ENCODE data around the gene ARHGAP15. TPM values are rescaled to one million over a fixed set of nuclear protein-coding genes. Genes with fewer than 3 reads are reported as not detected.

The ARHGAP15 gene
- total and polyA plus RNA-seq, 3 donors from 2014 or later, result 2.2 to 15.0 (median 7.7) TPM

DNA sequence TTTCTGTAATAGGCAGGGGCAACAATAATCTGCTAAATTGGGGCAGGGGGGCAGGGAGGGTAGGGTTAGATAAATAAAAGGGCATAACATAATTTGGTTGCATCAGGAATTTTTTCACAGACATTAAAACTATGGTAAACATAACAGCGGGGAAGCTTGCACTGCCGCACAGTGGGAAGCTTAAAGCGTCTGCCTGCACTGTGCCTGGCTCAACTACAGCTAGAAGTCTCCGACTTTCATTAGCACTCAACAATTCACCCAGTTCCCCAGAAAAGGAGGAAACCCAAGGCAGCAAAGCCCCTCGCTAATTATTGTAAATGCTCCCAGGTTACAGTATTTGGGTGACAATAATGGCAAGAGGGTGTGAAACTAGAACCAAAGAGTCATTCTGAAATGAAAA lies 562.9 kb downstream of the ARHGAP15 start:
- no peaks in the 10 kb centered on the region for H3K36me3 ChIP-seq (ENCODE audit: low read depth, missing control alignments)
- no peak overlapping the region for H3K27ac ChIP-seq
- no peak overlapping the region for H3K4me3 ChIP-seq
- no peak for DNase-seq
- WGBS, 2 donors, result 84 to 91% methylated on average over 5 of the region's 5 CpGs
- intact Hi-C loops (cut with DNase I; ENCODE audit: low total_unique reads), result no loop called here
- TF ChIP-seq, protein P1, sequence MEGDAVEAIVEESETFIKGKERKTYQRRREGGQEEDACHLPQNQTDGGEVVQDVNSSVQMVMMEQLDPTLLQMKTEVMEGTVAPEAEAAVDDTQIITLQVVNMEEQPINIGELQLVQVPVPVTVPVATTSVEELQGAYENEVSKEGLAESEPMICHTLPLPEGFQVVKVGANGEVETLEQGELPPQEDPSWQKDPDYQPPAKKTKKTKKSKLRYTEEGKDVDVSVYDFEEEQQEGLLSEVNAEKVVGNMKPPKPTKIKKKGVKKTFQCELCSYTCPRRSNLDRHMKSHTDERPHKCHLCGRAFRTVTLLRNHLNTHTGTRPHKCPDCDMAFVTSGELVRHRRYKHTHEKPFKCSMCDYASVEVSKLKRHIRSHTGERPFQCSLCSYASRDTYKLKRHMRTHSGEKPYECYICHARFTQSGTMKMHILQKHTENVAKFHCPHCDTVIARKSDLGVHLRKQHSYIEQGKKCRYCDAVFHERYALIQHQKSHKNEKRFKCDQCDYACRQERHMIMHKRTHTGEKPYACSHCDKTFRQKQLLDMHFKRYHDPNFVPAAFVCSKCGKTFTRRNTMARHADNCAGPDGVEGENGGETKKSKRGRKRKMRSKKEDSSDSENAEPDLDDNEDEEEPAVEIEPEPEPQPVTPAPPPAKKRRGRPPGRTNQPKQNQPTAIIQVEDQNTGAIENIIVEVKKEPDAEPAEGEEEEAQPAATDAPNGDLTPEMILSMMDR (IDR thresholded peaks at IDR 0.05), result no peak
- TF ChIP-seq POLR2A (IDR thresholded peaks at IDR 0.05), result no peak
- no peaks in the 10 kb centered on the region for H3K27me3 ChIP-seq
- H3K9me3 ChIP-seq, result no peaks in the 10 kb centered on the region
- H3K4me1 ChIP-seq, result no peaks in the 10 kb centered on the region

DNA sequence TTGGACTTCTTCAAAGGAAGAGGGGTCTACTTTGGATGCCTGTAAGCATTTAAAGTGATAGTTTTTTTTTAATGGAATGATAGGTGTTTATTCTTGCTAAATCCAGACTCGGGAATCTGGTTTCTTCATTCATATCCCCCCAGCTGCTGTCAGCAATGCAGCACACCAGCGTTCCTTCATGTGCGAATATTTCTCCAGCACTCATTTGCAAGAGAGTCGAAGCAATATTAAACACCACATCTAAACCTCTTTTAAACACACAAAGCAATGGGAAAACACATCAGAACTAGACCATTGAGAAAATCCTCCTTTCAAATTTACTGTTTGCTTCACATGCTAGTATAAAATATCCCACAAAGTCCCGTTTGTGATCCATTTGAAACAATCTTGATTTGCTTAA lies 563.7 kb downstream of the ARHGAP15 start:
- 70 to 71% methylated on average over 5 of the region's 5 CpGs for WGBS, 2 donors
- no peaks in the 10 kb centered on the region for H3K27me3 ChIP-seq
- no peaks in the 10 kb centered on the region for H3K9me3 ChIP-seq
- no peaks in the 10 kb centered on the region for H3K4me1 ChIP-seq
- no peak overlapping the region for H3K4me3 ChIP-seq
- no peaks in the 10 kb centered on the region for H3K36me3 ChIP-seq (ENCODE audit: low read depth, missing control alignments)
- TF ChIP-seq POLR2A (IDR thresholded peaks at IDR 0.05), result no peak
- TF ChIP-seq, protein P1 (IDR thresholded peaks at IDR 0.05), result no peak
- H3K27ac ChIP-seq, result no peak overlapping the region
- no peak for DNase-seq
- intact Hi-C loops (cut with DNase I; ENCODE audit: low total_unique reads), result no loop called here

DNA sequence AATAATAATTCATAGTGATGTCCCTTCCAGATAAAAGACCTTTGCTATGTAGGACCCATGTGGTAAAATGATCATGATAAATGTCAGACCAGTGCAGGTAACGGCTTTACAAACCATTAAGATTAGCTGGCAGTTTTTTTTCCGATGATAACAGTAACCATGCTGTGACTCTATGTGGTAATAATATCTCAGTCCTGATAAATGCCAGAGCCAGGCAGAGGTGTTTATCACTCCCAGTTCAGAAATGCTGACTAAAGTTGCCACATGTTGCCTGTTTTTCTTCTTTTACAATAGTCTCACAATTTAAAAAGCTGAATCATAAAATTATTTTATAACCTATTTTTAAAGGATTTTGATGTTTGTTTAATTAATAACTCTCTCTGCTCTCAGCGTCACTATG lies 565.1 kb downstream of the ARHGAP15 start:
- DNase-seq, result no peak
- intact Hi-C loops (cut with DNase I; ENCODE audit: low total_unique reads), result no loop called here
- no peak overlapping the region for H3K4me3 ChIP-seq
- no peaks in the 10 kb centered on the region for H3K27me3 ChIP-seq
- H3K4me1 ChIP-seq, result no peaks in the 10 kb centered on the region
- no peaks in the 10 kb centered on the region for H3K9me3 ChIP-seq
- no peak overlapping the region for H3K27ac ChIP-seq
- H3K36me3 ChIP-seq (ENCODE audit: low read depth, missing control alignments), result no peaks in the 10 kb centered on the region
- TF ChIP-seq POLR2A (IDR thresholded peaks at IDR 0.05), result no peak
- TF ChIP-seq, protein P1 (IDR thresholded peaks at IDR 0.05), result no peak
- WGBS, 2 donors, result 70 to 80% methylated on average over 3 of the region's 3 CpGs

DNA sequence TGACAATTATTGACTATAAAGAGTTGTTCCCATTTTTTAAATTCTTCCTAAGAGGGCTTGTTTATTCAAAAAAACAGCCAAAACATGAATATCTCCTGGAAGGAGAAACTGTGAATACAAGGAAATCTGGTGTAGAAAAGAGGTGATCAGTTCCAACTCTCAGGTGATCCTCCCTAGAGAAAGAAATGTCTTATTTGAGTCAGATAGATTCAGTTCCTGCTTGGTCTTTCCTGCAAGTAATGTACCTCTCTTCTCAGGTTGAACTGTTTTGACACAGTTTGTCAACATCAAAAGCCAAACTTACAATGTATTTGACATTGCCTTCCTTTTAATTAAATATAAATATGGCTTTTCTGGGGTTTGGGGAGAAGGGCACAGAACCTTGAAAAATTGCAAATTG lies 567.4 kb downstream of the ARHGAP15 start:
- Histone ChIP-seq H3K9me3 (no peaks in the 10 kb centered on the region), H3K4me3 (no peak overlapping the region), H3K4me1 (no peaks in the 10 kb centered on the region), H3K27ac (no peak overlapping the region), H3K27me3 (no peaks in the 10 kb centered on the region), H3K36me3 (ENCODE audit: low read depth, missing control alignments) (no peaks in the 10 kb centered on the region)
- intact Hi-C loops (cut with DNase I; ENCODE audit: low total_unique reads), result no loop called here
- no peak for DNase-seq
- no peak for TF ChIP-seq POLR2A (IDR thresholded peaks at IDR 0.05)
- TF ChIP-seq, protein P1 (IDR thresholded peaks at IDR 0.05), result no peak

DNA sequence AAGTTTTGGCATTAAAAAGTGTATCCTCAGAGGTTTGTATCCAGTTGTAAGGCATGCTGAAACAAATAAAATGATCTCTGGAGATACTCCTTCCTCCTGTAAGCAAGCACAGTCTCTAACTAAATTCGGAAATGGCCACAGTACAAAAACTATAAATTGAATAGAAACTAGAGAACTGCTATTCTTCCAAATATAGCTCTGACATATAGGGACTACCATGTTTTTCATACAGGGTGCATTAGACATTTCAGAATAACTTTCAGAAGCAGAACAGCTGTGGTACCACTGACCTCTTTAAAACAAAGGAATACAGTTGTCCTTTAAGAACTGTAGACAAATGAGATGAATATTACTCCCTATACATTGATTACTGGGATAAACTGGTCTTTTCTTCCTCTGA lies 568.5 kb downstream of the ARHGAP15 start:
- no peak for DNase-seq
- TF ChIP-seq POLR2A (IDR thresholded peaks at IDR 0.05), result no peak
- TF ChIP-seq, protein P1 (IDR thresholded peaks at IDR 0.05), result no peak
- no peaks in the 10 kb centered on the region for H3K36me3 ChIP-seq (ENCODE audit: low read depth, missing control alignments)
- no peaks in the 10 kb centered on the region for H3K27me3 ChIP-seq
- WGBS, 2 donors, result 80 to 93% methylated on average over 1 of the region's 1 CpG
- no peak overlapping the region for H3K27ac ChIP-seq
- no peaks in the 10 kb centered on the region for H3K4me1 ChIP-seq
- H3K9me3 ChIP-seq, result no peaks in the 10 kb centered on the region
- H3K4me3 ChIP-seq, result no peak overlapping the region
- intact Hi-C loops (cut with DNase I; ENCODE audit: low total_unique reads), result no loop called here
